GM18858 (cell line): ENCODE measurements around the gene ALK.
"Not testable (repeated sequence)": the region's sequence is repeated elsewhere in the genome, so short reads cannot be mapped to it uniquely, and the experiment has no call there.

Experiments used
- ATAC-seq: cut with Tn5 transposase; IDR thresholded peaks from one replicate; pipeline ENCODE4 v1.9.1; 2021; ENCODE audit not compliant: unreplicated experiment

The ALK gene

GRCh38 chr2:29761278-29761677 lies 160.1 kb downstream of the ALK start:
- no peak for ATAC-seq

DNA sequence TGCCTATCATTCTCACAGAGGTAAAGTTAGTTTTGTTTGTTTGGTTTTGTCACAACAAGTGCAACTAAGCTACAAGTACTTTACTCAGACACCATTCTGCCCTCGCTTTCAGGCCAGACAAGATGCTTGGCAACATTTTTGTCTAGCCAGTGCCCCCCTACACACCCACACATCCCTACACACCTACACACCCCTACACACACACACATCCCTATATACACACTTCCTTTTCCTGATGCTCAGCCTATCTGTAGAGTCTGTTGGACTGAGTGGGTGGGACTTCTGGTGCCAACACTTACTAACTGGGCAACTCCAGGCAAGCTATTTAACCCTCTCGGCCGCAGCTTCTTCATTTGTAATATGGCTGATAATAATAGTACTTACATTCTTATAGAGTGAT lies 161.4 kb downstream of the ALK start:
- ATAC-seq = no peak

DNA sequence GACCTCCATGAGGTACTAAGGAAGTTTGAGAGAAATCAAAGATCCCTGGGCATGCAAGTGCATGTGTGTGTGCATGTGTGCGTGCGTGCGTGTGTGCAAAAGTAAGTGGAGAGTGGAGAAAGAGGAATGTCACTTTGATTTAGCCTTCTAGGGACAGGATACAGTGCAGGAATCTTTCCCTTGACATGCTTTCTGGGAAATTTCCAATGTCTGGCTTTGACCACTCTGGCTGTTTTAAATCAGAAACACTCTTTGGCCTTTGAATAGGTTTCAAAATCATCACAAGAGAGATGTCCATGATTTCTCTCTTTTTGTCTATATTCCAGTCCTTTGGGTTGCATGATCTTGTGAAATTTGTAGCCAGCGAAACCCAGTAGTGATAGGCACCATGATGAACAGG lies 162.0 kb downstream of the ALK start:
- no peak for ATAC-seq

- ATAC-seq = no peak
These were observed 165.6 kb downstream of the ALK start for GRCh38 chr2:29755829-29756228.

DNA sequence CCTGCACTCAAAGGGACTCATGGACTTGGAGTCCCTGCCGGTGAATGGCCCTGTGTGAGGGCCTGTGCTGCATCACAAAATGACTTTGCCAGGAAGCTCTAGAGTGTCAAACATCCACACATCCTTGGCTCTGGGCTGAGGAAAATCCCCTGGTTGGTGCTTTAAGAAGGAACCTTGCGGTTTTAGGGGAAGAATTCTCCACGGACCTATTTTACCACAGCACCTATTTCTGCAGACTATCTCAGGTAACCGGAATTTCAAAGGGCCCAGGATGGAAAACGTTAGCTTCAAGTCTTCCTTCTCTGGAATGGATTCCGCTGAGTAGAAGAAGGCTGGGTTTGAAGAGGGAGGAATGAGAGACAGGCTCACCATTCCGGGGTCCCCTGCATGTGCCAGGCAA lies 166.2 kb downstream of the ALK start:
- ATAC-seq = no peak

DNA sequence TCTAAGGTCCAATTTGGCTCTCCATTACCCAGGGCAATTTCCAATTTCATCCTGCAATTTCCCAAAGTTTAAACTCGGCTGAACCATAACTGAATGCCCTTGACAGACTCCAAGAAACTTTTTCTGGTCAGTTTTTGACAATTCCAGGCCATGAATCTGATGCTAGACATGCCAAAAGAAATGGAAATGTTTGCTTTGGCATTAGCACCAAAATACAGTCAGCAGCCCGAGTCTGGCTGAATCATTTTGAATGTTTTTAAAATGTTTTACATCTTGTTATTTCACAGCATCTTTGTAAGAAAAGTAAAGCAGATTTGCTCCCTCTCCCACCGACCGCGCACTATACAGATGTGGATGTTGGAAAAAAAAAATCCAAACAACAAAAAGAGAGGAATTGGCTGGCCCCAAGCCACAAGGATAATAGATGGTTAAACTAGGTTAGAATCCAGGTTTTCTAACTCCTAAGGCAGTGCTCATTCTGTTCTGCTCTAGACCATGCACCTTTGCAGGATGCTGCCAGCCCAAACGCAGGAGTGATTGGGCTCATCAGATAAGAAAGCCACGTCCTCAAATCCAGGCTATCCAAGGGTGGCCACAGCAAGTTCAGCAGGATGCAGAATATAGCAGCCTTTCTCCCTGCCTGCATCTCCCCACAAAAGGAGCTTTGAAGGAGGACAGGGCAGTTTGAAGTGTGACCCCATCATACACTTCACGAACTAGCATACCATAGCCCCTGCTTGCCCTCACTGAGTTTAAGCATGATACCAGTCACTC lies 167.5 kb downstream of the ALK start:
- ATAC-seq = no peak

- ATAC-seq = no peak
These were observed 170.0 kb downstream of the ALK start for GRCh38 chr2:29751390-29751789.

DNA sequence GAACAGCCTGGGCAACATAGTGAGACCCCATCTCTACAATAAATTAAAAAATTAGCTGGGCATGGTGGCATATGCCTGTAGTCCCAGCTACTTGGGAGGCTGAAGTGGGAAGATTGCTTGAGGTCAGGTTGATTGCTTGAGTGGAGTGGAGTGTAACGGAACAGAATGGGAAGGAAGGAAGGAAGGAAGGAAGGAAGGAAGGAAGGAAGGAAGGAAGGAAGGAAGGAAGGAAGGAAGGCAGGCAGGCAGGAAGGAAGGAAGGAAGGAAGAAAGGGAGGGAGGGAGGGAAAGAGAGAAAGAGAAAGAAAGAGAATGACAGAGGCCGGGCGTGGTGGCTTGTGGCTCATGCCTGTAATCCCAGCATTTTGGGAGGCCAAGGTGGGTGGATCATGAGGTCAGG lies 170.9 kb downstream of the ALK start:
- not testable (repeated sequence) for ATAC-seq

GRCh38 chr2:29749843-29750242 lies 171.5 kb downstream of the ALK start:
- ATAC-seq = no peak

- no peak for ATAC-seq
These were observed 172.3 kb downstream of the ALK start for GRCh38 chr2:29749041-29749440.

DNA sequence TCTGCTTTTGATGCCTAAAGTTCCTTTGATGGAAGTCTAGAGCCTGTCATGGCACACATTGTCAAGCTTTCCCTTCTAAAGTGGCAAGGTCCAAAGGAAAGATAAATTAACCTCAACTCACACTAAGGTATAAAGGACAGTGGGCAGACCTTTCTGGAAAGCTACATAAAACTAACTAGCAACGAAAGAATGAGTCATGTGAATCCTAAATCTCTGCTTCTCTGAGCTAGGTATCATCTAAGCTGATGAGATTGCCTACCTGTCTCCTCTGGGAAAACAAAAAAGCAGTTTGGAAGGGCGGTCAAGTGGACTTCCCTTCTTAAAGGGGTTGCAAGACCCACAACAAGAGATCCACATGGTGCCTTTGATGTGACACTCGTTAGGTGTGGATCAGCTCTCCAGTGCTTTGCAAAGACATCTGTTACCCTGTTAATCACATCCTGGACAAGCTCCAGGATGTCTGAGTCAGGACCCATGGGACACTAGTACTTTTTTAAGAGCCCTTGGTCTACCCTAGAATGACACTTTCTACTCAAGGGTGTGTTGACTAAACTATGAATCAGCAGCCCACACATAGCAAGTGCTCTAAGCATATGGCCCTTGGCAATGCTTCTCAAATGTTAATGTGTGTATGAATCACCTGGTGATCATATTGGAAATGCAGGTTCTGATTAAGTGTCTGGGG lies 173.5 kb downstream of the ALK start:
- no peak for ATAC-seq

- peak; percentile 75 for ATAC-seq
These were observed 176.4 kb downstream of the ALK start for GRCh38 chr2:29744976-29745375.

DNA sequence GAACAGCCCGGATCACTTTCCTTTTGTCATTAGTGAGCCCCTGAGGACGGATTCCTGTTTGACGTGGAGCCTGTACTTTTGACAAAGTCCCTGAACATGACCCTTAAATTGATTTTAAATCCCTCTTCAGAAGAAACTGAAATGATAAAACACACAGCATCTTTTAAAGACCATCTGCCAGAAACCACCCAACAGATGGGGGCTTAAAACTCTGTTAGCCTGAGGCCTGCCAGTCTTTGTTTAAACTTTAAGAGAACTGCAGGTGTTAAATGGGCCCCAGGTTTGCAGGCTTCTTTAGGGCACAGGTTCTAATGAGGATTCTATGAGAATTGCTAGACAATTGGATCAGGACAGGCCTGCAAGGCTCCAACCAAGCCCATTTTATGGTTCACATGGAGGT lies 177.9 kb downstream of the ALK start:
- ATAC-seq = no peak

DNA sequence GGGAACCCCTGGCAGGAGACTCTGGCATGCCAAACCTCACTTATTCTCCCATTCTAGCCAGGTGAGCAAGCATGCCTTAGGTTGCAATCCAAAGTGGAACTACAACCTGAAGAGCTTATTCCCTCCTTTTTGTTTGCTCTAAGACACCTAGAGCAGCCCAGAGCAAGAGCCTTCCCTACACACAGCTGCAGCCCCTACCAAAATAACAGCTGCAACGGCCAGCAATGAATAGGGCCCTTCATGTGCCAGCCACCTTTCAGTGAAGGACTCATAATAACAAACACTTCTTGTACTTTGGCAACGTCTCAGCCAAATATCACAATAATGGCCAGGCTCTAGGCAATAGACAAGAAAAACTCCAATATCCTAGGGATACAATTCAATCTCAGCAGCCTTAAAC lies 178.7 kb downstream of the ALK start:
- ATAC-seq = no peak

- no peak for ATAC-seq
These were observed 180.3 kb downstream of the ALK start for GRCh38 chr2:29741132-29741531.

- no peak for ATAC-seq
These were observed 187.4 kb downstream of the ALK start for GRCh38 chr2:29733965-29734364.

DNA sequence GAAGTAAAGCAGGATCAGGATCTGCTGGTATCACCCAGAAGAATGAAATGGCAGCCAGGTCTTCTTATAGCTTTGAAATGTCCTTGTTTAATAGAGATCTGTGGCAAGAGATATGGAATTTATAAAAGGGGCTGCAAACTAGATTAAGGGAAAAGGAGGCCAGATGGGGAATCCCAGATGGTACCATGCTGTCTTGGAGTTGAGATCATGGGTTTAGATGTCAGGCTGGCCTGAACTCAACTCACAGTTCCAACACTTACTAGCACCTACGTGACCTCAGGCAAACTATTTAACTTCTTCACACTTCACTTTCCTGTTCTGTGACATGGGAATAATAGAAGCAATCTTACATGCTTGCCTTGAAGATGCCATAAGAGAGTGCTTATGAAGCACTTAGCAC lies 188.2 kb downstream of the ALK start:
- ATAC-seq = no peak

DNA sequence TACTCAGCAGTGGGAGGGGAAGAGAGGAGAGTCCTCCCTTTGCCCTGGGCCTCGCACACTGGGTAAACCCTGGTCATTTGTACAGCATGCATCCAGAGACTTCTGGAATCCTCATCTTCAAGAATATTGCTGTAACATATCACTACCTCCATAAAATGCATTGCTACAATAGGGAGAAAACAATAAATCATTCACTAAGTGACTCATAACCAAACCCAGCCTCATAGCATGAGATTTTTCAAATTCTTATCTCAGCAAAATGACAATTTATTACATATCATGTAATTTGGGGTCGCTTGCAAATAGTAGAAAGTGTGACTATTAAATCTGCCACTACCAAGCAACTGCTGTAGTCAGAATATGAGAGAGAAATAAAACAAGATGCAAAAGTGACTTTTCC lies 189.4 kb downstream of the ALK start:
- no peak for ATAC-seq

- ATAC-seq = no peak
These were observed 191.5 kb downstream of the ALK start for GRCh38 chr2:29729932-29730331.

GRCh38 chr2:29729401-29729800 lies 192.0 kb downstream of the ALK start:
- ATAC-seq = no peak

GRCh38 chr2:29726976-29727375 lies 194.4 kb downstream of the ALK start:
- no peak for ATAC-seq

DNA sequence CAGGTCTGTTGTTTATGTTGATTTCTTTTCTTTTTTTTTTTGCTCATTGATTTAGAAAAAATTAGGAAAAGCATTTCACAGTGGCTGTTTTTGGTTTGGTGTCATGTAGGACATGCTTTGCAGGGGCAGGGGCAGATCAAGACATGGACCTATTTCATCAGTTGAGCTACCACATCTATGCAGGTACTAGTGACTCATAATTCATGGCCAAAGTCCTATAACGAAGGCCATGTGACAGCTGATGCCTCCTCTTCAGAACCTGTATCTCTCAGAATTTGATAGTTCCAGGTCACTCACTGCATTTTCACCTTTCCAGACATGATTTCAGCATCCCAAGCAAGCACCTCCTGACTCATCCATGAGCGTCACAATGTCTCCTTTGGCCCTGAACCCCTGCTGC lies 195.8 kb downstream of the ALK start:
- ATAC-seq = no peak

DNA sequence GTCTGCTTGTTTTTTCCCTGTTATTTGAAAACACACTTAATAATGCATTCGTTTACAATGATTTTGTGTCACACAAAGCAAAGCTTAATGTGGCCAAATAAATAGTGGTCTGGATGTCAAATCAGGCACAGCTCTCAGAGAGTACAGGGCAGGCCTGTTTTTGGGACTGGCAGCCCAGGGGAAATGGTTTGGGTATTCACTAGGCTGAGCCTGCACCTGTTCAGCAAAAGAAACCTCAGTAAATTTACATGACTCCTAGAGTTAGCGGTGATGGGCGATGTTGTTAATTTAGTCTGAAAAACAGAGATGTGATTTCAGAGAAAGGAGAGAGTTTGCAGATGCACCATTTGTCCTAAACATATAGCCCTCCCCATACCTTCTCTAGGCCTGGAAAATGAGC lies 197.1 kb downstream of the ALK start:
- no peak for ATAC-seq
